Right hindlimb (tissue), 1 donor: Measurements from ENCODE around the gene SMCO4.

Experiments used
- DNase-seq: peaks from one replicate; pipeline ENCODE4 v3.0.0-alpha.2; 2018

SMCO4 gene

GRCh38 chr11:93526641-93527583 is 16.3 kb downstream of the SMCO4 start:
- DNase-seq = no peak

GRCh38 chr11:93526346-93526633 is 16.9 kb downstream of the SMCO4 start:
- no peak for DNase-seq

DNA sequence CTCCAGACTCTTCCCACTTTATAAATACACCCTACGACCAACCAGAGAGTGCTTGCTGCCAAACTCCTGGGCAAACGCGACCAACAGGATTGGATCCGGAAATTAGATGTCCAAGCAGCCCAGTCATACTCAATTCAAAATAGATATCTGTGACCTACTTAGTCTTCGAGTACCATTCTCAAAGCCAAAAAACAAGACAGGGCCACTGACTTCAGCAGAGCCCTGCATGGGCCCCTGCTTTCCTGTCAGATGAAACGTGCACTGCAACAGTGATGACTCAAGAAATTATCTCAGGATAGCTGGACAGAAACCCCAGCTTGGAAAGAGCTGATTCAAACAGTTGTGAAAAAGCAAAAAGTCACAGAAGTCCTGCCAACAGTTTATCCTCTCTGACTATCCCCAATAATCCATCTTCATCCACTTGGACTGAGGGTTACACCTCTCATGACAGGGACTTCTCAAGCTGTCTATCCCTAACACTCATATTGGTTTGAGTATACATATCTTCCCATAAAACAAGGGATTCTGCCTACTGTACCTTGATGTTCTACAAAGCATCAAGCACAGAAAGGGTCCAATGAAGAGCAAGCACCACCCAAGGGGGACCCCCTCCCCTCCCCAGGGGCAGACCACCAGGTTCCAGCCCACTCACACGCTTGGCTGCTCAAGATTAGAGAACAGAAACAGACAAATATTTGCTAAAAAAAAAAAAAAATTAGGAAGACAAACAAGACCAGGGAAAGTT is 17.4 kb downstream of the SMCO4 start:
- DNase-seq = no peak

DNA sequence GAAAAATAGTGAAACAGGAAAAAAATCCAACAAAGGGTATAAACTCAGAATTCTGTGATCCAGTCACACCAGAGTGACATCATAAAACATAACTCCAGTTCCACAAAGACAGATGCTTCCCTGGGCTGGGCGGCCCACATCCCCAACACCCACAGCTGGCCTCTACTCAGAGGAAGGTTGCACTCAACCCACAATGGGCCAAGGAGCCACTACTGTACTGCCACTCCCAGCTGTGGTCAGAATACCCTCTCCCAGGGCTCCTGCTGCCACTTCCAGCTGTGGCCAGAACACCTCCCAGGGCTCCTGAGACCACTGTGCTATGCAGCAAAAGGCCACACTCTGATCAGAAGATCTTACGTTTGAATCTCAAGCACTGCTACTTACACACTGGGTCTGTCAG is 18.3 kb downstream of the SMCO4 start:
- no peak for DNase-seq

DNA sequence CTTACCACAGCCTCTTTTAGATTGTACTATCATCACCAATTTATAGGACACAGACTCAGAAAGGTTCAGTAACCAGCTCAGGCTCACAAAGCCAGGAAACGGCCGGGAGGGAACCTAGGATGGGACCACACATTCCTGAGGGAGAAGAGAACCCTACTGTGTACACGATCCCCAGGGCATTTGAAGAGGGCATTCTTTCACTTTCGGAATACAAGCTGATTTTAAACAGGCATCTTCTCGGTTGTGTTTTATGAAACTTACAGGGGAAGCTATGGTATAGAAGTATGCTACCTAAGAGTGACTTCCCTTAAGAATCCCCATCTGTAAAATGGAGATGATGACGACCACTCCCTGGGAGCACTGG is 19.0 kb downstream of the SMCO4 start:
- DNase-seq = no peak

- DNase-seq = no peak
Measured at GRCh38 chr11:93520726-93521509, 22.3 kb downstream of the SMCO4 start.

GRCh38 chr11:93519179-93519578 is 24.0 kb downstream of the SMCO4 start:
- no peak for DNase-seq

DNA sequence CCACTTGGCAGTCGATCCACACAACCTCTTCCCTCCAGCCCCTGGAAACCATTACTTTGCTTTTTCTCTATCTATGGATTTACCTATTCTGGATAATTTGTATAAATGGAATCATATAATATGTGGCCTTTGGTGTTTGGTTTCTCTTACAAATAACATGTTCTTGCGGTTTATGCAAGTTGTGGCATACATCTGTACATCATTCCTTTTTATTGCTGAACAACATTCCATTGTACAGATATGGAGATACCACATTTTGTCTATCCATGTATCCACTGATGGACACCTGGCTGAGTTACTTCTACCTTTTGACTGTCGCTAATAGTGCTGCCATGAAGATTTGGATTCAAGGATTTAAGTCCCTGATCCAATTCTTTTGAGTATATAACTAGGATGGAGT is 25.1 kb downstream of the SMCO4 start:
- DNase-seq = no peak

DNA sequence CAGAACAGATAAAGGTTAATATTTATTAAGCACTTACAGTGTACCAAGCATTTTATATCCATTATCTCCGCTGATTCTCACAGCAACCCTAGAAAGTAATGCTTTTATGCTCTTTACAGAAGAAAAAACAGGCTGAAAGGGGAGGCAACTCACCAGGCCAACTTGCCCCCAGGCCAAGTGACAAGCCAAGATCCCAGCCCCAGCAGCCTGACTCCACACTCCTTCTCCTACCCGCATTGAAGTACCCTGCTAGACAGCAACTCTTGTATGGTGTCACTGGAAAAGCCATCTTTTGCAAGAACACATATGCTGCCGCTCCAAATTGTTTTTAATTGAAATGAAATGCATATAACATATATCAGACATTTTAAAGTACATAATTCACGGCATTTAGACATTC is 25.6 kb downstream of the SMCO4 start:
- DNase-seq = no peak

- no peak for DNase-seq
Measured at GRCh38 chr11:93517041-93517440, 26.1 kb downstream of the SMCO4 start.

DNA sequence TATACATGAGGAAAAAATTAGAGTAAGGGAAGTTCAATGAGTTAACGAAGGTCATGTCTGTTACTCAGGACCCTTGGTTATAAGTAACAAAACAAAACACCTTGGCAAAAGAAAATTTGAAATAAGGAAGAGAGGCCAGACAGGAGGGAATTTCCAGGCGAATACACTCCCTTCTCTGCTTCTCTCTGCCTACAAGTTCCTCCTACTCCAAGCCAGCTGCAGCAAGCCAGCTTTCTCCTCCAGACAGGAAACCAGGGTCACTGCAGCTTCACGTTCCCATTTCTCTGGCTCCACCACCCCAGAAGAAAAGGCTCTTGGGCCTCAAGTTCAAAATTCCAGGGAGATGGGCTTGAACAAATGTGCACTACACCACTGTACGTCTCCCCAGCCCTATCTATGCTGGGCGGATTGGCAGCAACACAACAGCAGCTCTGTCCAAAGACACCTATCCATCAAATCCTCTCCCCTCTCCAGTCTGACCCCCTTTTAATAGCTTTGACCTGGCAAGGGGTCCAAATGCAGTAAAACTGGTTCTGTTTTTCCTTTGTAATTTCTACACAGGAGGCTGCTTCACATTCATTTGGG is 27.7 kb downstream of the SMCO4 start:
- no peak for DNase-seq

- no peak for DNase-seq
Measured at GRCh38 chr11:93514712-93515111, 28.5 kb downstream of the SMCO4 start.

GRCh38 chr11:93513772-93514171 is 29.4 kb downstream of the SMCO4 start:
- no peak for DNase-seq

DNA sequence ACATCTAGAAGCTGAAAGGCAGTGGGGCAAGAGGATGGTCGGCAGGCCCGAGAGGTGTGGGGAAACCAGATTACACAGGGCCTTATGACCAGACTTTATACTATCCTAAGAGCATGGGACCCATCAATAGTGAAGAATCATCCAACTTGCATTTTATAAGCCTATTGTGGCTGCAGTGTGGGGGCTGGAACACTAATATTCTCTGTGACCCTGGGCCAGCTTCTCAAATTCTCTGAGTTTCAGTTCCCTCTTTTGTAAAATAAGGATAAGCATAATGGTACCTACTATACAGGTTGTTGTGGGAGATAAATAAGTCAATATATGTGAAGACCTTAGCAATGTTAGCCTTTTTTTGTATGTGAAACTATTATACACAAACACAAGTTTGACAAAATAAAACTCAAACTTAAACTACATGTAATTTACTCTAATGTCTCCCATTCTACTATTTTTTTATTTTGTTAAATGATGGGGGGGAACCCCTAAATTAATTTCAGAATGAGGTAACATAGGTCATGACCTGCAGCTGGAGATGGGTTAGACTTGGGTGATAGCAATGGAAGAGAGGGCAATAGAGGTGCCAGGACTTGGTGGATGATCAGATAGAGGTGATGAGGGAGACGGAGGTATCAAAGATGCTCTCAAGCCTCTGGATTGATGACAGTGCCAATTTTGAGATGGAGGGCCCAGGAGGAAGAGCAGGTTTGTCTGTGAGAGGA is 30.1 kb downstream of the SMCO4 start:
- no peak for DNase-seq

DNA sequence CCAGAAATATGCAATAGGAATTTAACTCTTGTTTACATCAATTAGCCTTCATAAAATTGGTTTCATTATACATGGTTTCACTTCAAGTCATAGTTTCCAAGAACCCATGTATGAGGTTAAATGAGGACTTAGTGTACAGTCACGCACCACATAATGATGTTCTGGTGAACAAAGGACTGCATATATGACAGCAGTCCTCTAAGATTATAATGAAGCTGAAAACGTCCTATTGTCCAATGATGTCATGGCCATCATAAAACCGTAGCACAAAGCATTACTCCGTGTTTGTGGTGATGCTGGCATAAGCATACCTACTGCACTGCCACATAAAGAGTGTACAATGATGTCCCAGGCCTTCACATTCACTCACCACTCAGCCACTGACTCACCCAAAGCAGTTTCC is 31.1 kb downstream of the SMCO4 start:
- DNase-seq = no peak

DNA sequence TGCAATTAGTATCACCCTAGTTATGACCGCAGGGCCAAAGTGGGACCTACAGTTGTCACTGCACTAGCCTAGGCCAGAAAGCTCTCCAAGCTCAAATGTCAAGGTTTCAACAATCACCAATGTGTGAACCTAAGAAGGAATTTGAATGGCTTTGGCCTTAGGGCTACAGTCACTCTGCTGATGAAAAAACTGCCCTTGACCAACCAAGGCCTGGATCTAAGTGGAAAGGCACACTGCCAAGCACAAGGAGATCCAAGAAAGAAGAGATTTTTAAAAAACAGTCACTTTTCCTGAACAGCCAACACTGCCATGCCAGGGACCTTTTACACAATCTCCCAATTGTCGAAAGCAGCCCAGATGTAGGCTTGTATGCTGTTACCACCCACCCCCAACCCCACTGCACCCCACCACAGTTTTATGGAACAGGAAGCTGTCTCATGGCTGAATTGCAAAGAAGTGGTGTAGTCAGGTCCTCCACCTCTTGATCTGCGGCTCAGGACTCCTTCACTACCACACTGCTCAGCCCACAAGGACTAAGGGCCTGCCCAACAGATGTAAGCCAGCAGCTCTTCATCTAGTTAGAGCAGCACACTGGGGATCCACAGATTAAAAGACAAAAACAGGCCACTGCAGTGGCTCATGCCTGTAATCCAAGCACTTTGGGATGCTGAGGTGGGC is 32.9 kb downstream of the SMCO4 start:
- DNase-seq = no peak

DNA sequence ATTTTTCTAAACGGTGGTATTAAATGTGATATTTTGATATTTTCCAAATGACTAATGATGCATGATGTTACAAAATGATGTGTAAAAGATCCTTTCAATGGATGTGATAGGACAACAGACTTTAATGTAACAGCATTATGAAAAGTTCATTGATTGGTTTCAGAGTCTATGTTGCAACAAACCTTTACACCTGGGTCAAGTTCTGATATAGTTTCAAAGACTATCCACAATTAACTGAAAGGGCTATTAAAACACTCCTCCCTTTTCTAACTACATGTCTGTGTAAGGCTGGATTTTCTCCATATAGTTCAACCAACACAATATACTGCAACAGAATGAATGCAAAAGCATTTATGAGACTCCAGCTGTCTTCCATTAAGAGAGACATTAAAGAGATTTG is 35.7 kb downstream of the SMCO4 start:
- no peak for DNase-seq

DNA sequence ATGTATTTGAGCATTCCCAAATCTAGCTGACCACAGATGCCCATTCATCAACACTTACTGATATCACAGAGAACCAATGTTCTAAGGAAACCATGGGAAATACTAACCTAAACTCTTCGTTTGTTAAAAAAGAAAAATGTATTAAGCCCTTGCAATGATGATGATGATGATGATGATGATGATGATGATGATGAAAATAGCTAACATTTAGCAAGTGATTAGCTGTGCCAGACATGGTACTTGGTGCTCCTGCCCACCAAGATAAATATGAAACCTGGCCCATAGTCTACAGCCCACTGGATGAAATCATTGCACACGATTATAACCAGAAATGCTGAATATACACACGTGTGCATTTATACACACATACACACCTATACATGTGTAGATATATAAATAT is 37.5 kb downstream of the SMCO4 start:
- no peak for DNase-seq

- DNase-seq = no peak
Measured at GRCh38 chr11:93504110-93505095, 38.8 kb downstream of the SMCO4 start.

DNA sequence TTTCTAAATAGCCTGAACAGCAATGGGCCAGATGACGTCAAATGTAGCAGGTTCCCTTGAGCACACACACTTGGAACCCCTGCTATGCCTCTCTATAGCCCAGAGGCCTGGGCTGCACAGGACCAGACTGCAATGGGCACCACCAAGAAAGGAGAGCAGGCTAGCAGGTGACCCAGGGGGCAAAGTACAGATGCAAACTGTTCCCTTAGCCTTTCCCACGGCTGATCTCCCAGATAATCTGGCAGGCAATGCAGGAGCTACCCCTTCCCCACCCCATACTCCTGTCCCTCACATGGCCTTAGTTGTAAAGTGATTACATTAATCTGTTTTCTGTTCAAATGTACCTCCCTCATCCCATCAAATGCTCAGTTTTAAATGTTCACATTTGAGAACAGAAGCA is 41.3 kb downstream of the SMCO4 start:
- DNase-seq = no peak

DNA sequence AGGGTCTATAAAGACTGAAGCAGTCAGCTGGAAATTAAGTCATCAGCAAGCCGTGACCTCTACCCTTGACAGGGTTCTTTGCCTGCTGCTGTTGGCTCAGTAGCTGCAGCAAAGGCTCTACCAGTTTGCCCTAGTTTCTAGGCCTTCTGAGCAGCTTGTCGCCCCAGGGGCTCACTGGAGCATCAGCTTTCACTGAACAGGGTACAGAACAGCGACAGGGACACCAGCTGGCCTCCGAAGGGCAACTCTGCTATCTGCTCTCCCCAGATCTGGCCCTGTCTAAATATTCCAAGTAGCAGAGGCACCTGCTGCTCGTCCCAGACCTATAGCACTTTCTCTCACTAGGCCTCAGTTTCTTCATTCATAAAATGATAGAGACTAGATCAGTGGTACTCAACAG is 42.4 kb downstream of the SMCO4 start:
- DNase-seq = no peak
